H9 (cell line): ENCODE measurements around the gene PRXL2C. TPM values are rescaled to one million over a fixed set of nuclear protein-coding genes. Genes with fewer than 3 reads are reported as not detected.

Experiments
- DNase-seq: peaks from one replicate; pipeline ENCODE4 v3.0.0-alpha.2; 2017
- H2AFZ ChIP-seq: one replicate; pipeline ENCODE4 v1.6.1; 2013; ENCODE audit warnings: mild to moderate bottlenecking, low read length, control low read depth, moderate library complexity
- H2AK5ac ChIP-seq: 2 replicates; pipeline ENCODE4 v1.6.1; 2013; ENCODE audit warnings: low read length, control low read depth, mixed read lengths; ENCODE audit not compliant: insufficient read length
- H2BK120ac ChIP-seq: one replicate; pipeline ENCODE4 v1.6.1; 2013; ENCODE audit warnings: low read depth, mild to moderate bottlenecking, low read length, control low read depth, inconsistent platforms; ENCODE audit not compliant: poor library complexity, severe bottlenecking
- H2BK12ac ChIP-seq: 2 replicates; pipeline ENCODE4 v1.6.1; 2013; ENCODE audit warnings: low read length, control low read depth, mixed read lengths, low read depth; ENCODE audit not compliant: insufficient read length
- H2BK15ac ChIP-seq: 2 replicates; pipeline ENCODE4 v1.6.1; 2013; ENCODE audit warnings: low read depth, low read length, control low read depth
- H2BK20ac ChIP-seq: one replicate; pipeline ENCODE4 v1.6.1; 2013; ENCODE audit warnings: low read depth, mild to moderate bottlenecking, low read length, control low read depth, inconsistent platforms; ENCODE audit not compliant: poor library complexity, severe bottlenecking
- H2BK5ac ChIP-seq: 2 replicates; pipeline ENCODE4 v1.6.1; 2013; ENCODE audit warnings: low read length, control low read depth, mixed read lengths; ENCODE audit not compliant: insufficient read length
- H3K14ac ChIP-seq: 2 replicates; pipeline ENCODE4 v1.6.1; 2013; ENCODE audit warnings: low read length, control low read depth; ENCODE audit not compliant: insufficient read depth
- H3K18ac ChIP-seq: 2 replicates; pipeline ENCODE4 v1.6.1; 2013; ENCODE audit warnings: low read depth, mild to moderate bottlenecking, mixed read lengths, low read length, control low read depth; ENCODE audit not compliant: insufficient read length
- H3K23ac ChIP-seq: 2 replicates; pipeline ENCODE4 v1.6.1; 2013; ENCODE audit warnings: low read length, control low read depth, mixed read lengths, low read depth; ENCODE audit not compliant: insufficient read length
- H3K23me2 ChIP-seq: 2 replicates; pipeline ENCODE4 v1.6.1; 2013; ENCODE audit warnings: low read depth, mild to moderate bottlenecking, mixed read lengths, low read length, control low read depth; ENCODE audit not compliant: insufficient read length, poor library complexity, severe bottlenecking
- H3K27ac ChIP-seq: 2 replicates; pipeline ENCODE4 v1.5.1; 2013; ENCODE audit warnings: low read length, control low read depth, mixed read lengths, low read depth; ENCODE audit not compliant: insufficient read length
- H3K27me3 ChIP-seq: 2 replicates; pipeline ENCODE4 v1.6.1; 2013; ENCODE audit warnings: low read length, control low read depth, inconsistent platforms; ENCODE audit not compliant: insufficient read depth
- H3K4ac ChIP-seq: 2 replicates; pipeline ENCODE4 v1.6.1; 2013; ENCODE audit warnings: low read depth, mild to moderate bottlenecking, control low read depth, inconsistent platforms, low read length, moderate library complexity
- H3K4me1 ChIP-seq: 2 replicates; pipeline ENCODE4 v1.6.1; 2013; ENCODE audit warnings: low read length, control low read depth, inconsistent platforms; ENCODE audit not compliant: insufficient read depth
- H3K4me2 ChIP-seq: 2 replicates; pipeline ENCODE4 v1.6.1; 2013; ENCODE audit warnings: low read length, control low read depth, mixed read lengths; ENCODE audit not compliant: insufficient read length, insufficient read depth
- H3K56ac ChIP-seq: 2 replicates; pipeline ENCODE4 v1.6.1; 2013; ENCODE audit warnings: low read depth, mild to moderate bottlenecking, mixed read lengths, low read length, control low read depth; ENCODE audit not compliant: insufficient read length
- H3K79me1 ChIP-seq: 2 replicates; pipeline ENCODE4 v1.6.1; 2013; ENCODE audit warnings: low read depth, mild to moderate bottlenecking, moderate library complexity, low read length, control low read depth, inconsistent platforms; ENCODE audit not compliant: insufficient read depth, poor library complexity, severe bottlenecking
- H3K79me2 ChIP-seq: 2 replicates; pipeline ENCODE4 v1.6.1; 2013; ENCODE audit warnings: low read length, control low read depth, inconsistent platforms; ENCODE audit not compliant: insufficient read depth
- H3K9ac ChIP-seq: 2 replicates; pipeline ENCODE4 v1.6.1; 2013; ENCODE audit warnings: low read length, control low read depth, mixed read lengths; ENCODE audit not compliant: insufficient read length; ENCODE audit errors: extremely low read depth
- H3K9me3 ChIP-seq: one replicate; pipeline ENCODE4 v1.6.1; 2013; ENCODE audit warnings: low read depth, low read length, inconsistent platforms; ENCODE audit not compliant: control insufficient read depth
- H3T11ph ChIP-seq: one replicate; pipeline ENCODE4 v1.6.1; 2013; ENCODE audit warnings: mild to moderate bottlenecking, low read length, control low read depth, inconsistent platforms
- H4K20me1 ChIP-seq: one replicate; pipeline ENCODE4 v1.6.1; 2013; ENCODE audit not compliant: control insufficient read depth, insufficient read length, insufficient read depth
- H4K5ac ChIP-seq: 2 replicates; pipeline ENCODE4 v1.6.1; 2013; ENCODE audit warnings: low read depth, mild to moderate bottlenecking, mixed read lengths, low read length, control low read depth; ENCODE audit not compliant: insufficient read length
- H4K8ac ChIP-seq: replicated peaks from 2 replicates; pipeline ENCODE4 v1.6.1; 2013; ENCODE audit warnings: low read length, control low read depth, mixed read lengths, low read depth; ENCODE audit not compliant: insufficient read length
- H4K91ac ChIP-seq: 2 replicates; pipeline ENCODE4 v1.6.1; 2013; ENCODE audit warnings: low read depth, mild to moderate bottlenecking, moderate library complexity, mixed read lengths, low read length, control low read depth; ENCODE audit not compliant: insufficient read length
- H3K27ac Mint-ChIP-seq, 3 experiments: 2 replicates in 2 of 3; 3 replicates in 1 of 3; pipeline ENCODE4 v1.8.0; 2020 to 2021; ENCODE audit warnings: mixed read lengths in 3 of 3, mild to moderate bottlenecking in 1 of 3, moderate library complexity in 1 of 3
- H3K27me3 Mint-ChIP-seq: 2 replicates; pipeline ENCODE4 v1.8.0; 2021; ENCODE audit warnings: low read depth, mild to moderate bottlenecking, moderate library complexity, mixed read lengths
- H3K36me3 Mint-ChIP-seq, 3 experiments: 2 replicates in 2 of 3; 3 replicates in 1 of 3; pipeline ENCODE4 v1.8.0; 2020 to 2021; ENCODE audit warnings: low read depth in 3 of 3, mixed read lengths in 3 of 3; ENCODE audit not compliant: insufficient read depth in 1 of 3
- H3K4me1 Mint-ChIP-seq, 2 experiments: 2 replicates each; pipeline ENCODE4 v1.8.0; 2020; ENCODE audit warnings: mixed read lengths in 2 of 2
- H3K4me3 Mint-ChIP-seq, 2 experiments: 2 replicates in 1 of 2; 3 replicates in 1 of 2; pipeline ENCODE4 v1.8.0; 2020 to 2021; ENCODE audit warnings: mild to moderate bottlenecking in 2 of 2, mixed read lengths in 2 of 2, moderate library complexity in 1 of 2
- H3K9me3 Mint-ChIP-seq, 2 experiments: 2 replicates in 1 of 2; 3 replicates in 1 of 2; pipeline ENCODE4 v1.8.0; 2020; ENCODE audit warnings: mild to moderate bottlenecking in 2 of 2, mixed read lengths in 2 of 2, moderate library complexity in 1 of 2
- WGBS: extraction: QIAGEN DNeasy Blood & Tissue Kit; methylation state at CpG from one replicate; pipeline ENCODE4 v1.1.7; 2013; ENCODE audit warnings: missing lambda C conversion rate, low lambda C conversion rate, mixed read lengths; ENCODE audit not compliant: insufficient read length; ENCODE audit errors: extremely low coverage; 5-methylcytosine and 5-hydroxymethylcytosine counted together
- total RNA-seq: library from RNA; stranded (reverse); gene quantifications from 2 replicates; pipeline ENCODE4 v1.2.1, GENCODE V29; 2021
- TF ChIP-seq, protein P1 (sequence below): fragments of 200-600 bp; sonication (generic); conservative IDR thresholded peaks from 3 replicates; pipeline ENCODE4 v1.8.0; 2021; ENCODE audit warnings: antibody characterized with exemption, mild to moderate bottlenecking

The PRXL2C gene
- total RNA-seq, 1 experiment from 2014 or later, result 4.7 TPM

DNA sequence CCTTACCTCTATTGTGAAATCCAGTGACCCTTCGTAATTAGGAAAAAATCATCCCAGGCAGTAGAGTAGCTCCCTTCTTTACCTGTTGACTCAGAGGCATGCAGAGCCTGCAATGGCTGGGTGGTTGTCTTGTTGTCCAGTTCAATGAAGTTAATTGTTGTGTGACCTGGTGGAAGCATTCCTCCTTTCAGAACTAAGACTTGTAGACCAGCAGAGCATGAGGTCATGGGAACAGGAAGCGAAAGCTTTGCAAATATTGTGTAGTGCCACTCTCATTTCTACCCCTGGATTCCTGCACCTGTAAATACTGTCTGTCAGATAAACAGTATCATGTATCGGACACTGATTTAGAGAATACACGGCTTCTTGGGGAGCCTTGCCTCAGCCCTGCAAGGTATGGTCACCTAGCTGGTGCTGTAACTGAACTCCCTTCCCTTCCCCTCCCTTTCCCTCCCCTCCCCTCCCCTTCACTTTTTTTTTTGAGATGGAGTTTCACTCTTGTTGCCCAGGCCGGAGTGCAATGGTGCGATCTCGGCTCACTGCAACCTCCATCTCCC is 5.7 kb upstream of the PRXL2C start:
- H3K4ac ChIP-seq, result no peak overlapping the region
- H3K4me2 ChIP-seq, result no peak overlapping the region
- H3K23ac ChIP-seq, result no peak overlapping the region
- no peaks in the 10 kb centered on the region for H3K9me3 Mint-ChIP-seq
- H3K27me3 Mint-ChIP-seq, result peaks cover 13% of the 10 kb centered on the region
- H3K9ac ChIP-seq, result no peak overlapping the region
- H2BK15ac ChIP-seq, result no peak overlapping the region
- no peak overlapping the region for H3K27ac Mint-ChIP-seq
- no peaks in the 10 kb centered on the region for H3K36me3 Mint-ChIP-seq
- H3K9me3 ChIP-seq, result no peaks in the 10 kb centered on the region
- TF ChIP-seq, protein P1, sequence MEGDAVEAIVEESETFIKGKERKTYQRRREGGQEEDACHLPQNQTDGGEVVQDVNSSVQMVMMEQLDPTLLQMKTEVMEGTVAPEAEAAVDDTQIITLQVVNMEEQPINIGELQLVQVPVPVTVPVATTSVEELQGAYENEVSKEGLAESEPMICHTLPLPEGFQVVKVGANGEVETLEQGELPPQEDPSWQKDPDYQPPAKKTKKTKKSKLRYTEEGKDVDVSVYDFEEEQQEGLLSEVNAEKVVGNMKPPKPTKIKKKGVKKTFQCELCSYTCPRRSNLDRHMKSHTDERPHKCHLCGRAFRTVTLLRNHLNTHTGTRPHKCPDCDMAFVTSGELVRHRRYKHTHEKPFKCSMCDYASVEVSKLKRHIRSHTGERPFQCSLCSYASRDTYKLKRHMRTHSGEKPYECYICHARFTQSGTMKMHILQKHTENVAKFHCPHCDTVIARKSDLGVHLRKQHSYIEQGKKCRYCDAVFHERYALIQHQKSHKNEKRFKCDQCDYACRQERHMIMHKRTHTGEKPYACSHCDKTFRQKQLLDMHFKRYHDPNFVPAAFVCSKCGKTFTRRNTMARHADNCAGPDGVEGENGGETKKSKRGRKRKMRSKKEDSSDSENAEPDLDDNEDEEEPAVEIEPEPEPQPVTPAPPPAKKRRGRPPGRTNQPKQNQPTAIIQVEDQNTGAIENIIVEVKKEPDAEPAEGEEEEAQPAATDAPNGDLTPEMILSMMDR, result no peak
- no peak overlapping the region for H2AFZ ChIP-seq
- DNase-seq, result no peak
- no peaks in the 10 kb centered on the region for H3K4me1 ChIP-seq
- peaks cover 3 to 5% of the 10 kb centered on the region in 2 experiments for H3K4me1 Mint-ChIP-seq
- no peak overlapping the region for H3T11ph ChIP-seq
- no peak overlapping the region for H4K8ac ChIP-seq
- H3K14ac ChIP-seq, result no peak overlapping the region
- no peak overlapping the region for H2BK20ac ChIP-seq
- H3K79me1 ChIP-seq, result no peaks in the 10 kb centered on the region
- no CpG with 5 or more reads among the region's 7 CpGs for WGBS
- H4K20me1 ChIP-seq, result no peaks in the 10 kb centered on the region
- H2AK5ac ChIP-seq, result no peak overlapping the region
- no peak overlapping the region for H4K91ac ChIP-seq
- no peak overlapping the region for H2BK12ac ChIP-seq
- no peak overlapping the region for H3K18ac ChIP-seq
- no peak overlapping the region for H2BK5ac ChIP-seq
- no peak overlapping the region for H3K4me3 Mint-ChIP-seq
- H2BK120ac ChIP-seq, result no peak overlapping the region
- H3K27me3 ChIP-seq, result no peaks in the 10 kb centered on the region
- H3K79me2 ChIP-seq, result no peaks in the 10 kb centered on the region
- no peak overlapping the region for H4K5ac ChIP-seq
- no peaks in the 10 kb centered on the region for H3K23me2 ChIP-seq
- H3K56ac ChIP-seq, result no peak overlapping the region
- H3K27ac ChIP-seq, result no peak overlapping the region
